Measurements from ENCODE around the gene ITGAX.

ITGAX gene

GRCh38 chr16:31402687-31403086, 47.7 kb downstream of the ITGAX start:
- Histone ChIP-seq H3K4me1 (ENCODE audit: control insufficient read depth in 1 of 2, insufficient read depth in 2 of 2, low read length in 2 of 2) (no peaks in the 10 kb centered on the region), H3K27me3 (ENCODE audit: low read depth, low read length) (no peaks in the 10 kb centered on the region), H3K27ac (ENCODE audit: low read length) (no peak overlapping the region), H3K4me3 (ENCODE audit: low read depth in 1 of 2, low read length in 2 of 2) (no peak overlapping the region), H3K36me3 (ENCODE audit: control insufficient read depth in 1 of 2, insufficient read depth in 2 of 2, low read length in 2 of 2) (no peaks in the 10 kb centered on the region), H3K9me3 (ENCODE audit: control insufficient read depth in 1 of 2, low read length in 2 of 2) (peaks cover 0 to 8% of the 10 kb centered on the region in 2 donors)

- no peak overlapping the region for H3K4me3 ChIP-seq (ENCODE audit: low read depth in 1 of 2, low read length in 2 of 2)
- H3K4me1 ChIP-seq (ENCODE audit: control insufficient read depth in 1 of 2, insufficient read depth in 2 of 2, low read length in 2 of 2) = no peaks in the 10 kb centered on the region
- H3K9me3 ChIP-seq (ENCODE audit: control insufficient read depth in 1 of 2, low read length in 2 of 2) = peaks cover 0 to 8% of the 10 kb centered on the region in 2 donors
- H3K27me3 ChIP-seq (ENCODE audit: low read depth, low read length) = no peaks in the 10 kb centered on the region
- H3K27ac ChIP-seq (ENCODE audit: low read length) = no peak overlapping the region
- H3K36me3 ChIP-seq (ENCODE audit: control insufficient read depth in 1 of 2, insufficient read depth in 2 of 2, low read length in 2 of 2) = no peaks in the 10 kb centered on the region
Measured at GRCh38 chr16:31403590-31404352, 48.8 kb downstream of the ITGAX start.

DNA sequence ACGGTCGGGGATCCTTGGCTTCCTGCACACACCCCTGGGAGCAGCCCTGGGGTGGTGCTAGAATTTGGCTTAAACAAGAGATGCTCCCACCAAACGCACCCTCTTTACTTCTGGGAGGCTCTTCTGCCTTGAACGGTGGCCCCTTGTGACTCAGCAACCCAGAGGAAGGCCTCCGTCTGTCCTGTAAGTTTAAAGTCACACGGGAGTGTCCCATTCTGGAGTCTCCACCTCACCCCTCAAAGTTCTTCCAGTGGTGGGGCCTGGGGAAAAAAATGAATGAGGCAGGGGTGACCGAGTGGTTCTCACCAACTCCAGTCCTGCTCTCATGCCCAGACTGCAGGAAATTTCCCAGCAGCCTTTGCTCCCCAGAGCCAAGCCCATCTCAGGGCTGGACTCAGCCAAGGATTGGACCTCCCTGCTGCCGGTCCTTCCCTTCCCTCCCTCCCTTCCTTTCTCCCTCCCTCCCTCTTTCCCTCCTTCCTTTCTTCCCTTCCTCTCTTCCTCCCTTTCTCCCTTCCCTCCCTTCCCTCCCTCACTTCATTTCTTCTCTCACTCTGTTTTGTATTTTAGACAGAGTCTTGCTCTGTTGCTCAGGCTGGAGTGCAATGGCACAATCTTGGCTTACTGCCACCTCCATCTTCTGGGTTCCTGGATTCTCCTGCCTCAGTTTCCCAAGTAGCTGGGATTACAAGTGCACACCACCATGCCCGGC, 49.5 kb downstream of the ITGAX start:
- Histone ChIP-seq H3K4me1 (ENCODE audit: control insufficient read depth in 1 of 2, insufficient read depth in 2 of 2, low read length in 2 of 2) (no peaks in the 10 kb centered on the region), H3K4me3 (ENCODE audit: low read depth in 1 of 2, low read length in 2 of 2) (no peak overlapping the region), H3K27me3 (ENCODE audit: low read depth, low read length) (no peaks in the 10 kb centered on the region), H3K36me3 (ENCODE audit: control insufficient read depth in 1 of 2, insufficient read depth in 2 of 2, low read length in 2 of 2) (no peaks in the 10 kb centered on the region), H3K9me3 (ENCODE audit: control insufficient read depth in 1 of 2, low read length in 2 of 2) (peaks cover 0 to 5% of the 10 kb centered on the region in 2 donors), H3K27ac (ENCODE audit: low read length) (no peak overlapping the region)

DNA sequence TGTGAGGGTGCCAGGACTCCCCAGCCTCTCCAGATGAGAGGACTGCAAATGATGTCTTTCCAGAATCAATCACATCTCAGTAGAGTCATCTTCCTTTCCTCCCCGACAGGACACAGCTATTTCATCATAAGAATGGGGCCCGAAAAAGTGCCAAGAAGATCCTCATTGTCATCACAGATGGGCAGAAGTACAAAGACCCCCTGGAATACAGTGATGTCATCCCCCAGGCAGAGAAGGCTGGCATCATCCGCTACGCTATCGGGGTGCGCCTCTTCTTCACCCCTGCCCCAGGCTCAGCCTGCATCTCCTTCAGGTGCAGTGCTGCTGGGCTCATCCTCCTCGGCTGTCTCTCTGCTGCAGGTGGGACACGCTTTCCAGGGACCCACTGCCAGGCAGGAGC, 52.4 kb downstream of the ITGAX start:
- Histone ChIP-seq H3K27ac (ENCODE audit: low read length) (no peak overlapping the region), H3K4me3 (ENCODE audit: low read depth in 1 of 2, low read length in 2 of 2) (no peak overlapping the region), H3K27me3 (ENCODE audit: low read depth, low read length) (no peaks in the 10 kb centered on the region), H3K4me1 (ENCODE audit: control insufficient read depth in 1 of 2, insufficient read depth in 2 of 2, low read length in 2 of 2) (no peaks in the 10 kb centered on the region), H3K9me3 (ENCODE audit: control insufficient read depth in 1 of 2, low read length in 2 of 2) (no peaks in the 10 kb centered on the region), H3K36me3 (ENCODE audit: control insufficient read depth in 1 of 2, insufficient read depth in 2 of 2, low read length in 2 of 2) (no peaks in the 10 kb centered on the region)

- Histone ChIP-seq H3K27me3 (ENCODE audit: low read depth, low read length) (no peaks in the 10 kb centered on the region), H3K27ac (ENCODE audit: low read length) (no peak overlapping the region), H3K4me3 (ENCODE audit: low read depth in 1 of 2, low read length in 2 of 2) (no peak overlapping the region), H3K36me3 (ENCODE audit: control insufficient read depth in 1 of 2, insufficient read depth in 2 of 2, low read length in 2 of 2) (no peaks in the 10 kb centered on the region), H3K9me3 (ENCODE audit: control insufficient read depth in 1 of 2, low read length in 2 of 2) (no peaks in the 10 kb centered on the region), H3K4me1 (ENCODE audit: control insufficient read depth in 1 of 2, insufficient read depth in 2 of 2, low read length in 2 of 2) (no peaks in the 10 kb centered on the region)
Measured at GRCh38 chr16:31409433-31409832, 54.5 kb downstream of the ITGAX start.

DNA sequence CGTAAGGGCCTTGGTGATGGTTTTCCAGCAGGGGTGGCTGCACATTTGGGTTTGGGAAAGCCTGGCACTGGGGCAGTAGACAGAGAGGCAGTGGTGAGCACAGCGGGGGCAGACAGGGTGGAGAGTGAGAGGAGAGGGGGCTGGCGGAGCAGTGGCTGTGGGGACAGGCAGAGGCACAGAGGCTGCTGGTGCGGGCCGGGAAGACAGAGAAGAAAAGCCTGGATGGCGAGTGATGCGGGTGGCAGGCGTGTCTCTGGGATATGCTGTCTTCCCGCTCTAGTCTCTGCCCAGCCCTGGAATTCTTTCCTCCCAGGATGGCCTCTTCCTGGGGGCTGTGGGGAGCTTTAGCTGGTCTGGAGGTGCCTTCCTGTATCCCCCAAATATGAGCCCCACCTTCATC, 55.1 kb downstream of the ITGAX start:
- Histone ChIP-seq H3K4me3 (ENCODE audit: low read depth in 1 of 2, low read length in 2 of 2) (no peak overlapping the region), H3K27me3 (ENCODE audit: low read depth, low read length) (no peaks in the 10 kb centered on the region), H3K4me1 (ENCODE audit: control insufficient read depth in 1 of 2, insufficient read depth in 2 of 2, low read length in 2 of 2) (no peaks in the 10 kb centered on the region), H3K9me3 (ENCODE audit: control insufficient read depth in 1 of 2, low read length in 2 of 2) (no peaks in the 10 kb centered on the region), H3K27ac (ENCODE audit: low read length) (no peak overlapping the region), H3K36me3 (ENCODE audit: control insufficient read depth in 1 of 2, insufficient read depth in 2 of 2, low read length in 2 of 2) (no peaks in the 10 kb centered on the region)

DNA sequence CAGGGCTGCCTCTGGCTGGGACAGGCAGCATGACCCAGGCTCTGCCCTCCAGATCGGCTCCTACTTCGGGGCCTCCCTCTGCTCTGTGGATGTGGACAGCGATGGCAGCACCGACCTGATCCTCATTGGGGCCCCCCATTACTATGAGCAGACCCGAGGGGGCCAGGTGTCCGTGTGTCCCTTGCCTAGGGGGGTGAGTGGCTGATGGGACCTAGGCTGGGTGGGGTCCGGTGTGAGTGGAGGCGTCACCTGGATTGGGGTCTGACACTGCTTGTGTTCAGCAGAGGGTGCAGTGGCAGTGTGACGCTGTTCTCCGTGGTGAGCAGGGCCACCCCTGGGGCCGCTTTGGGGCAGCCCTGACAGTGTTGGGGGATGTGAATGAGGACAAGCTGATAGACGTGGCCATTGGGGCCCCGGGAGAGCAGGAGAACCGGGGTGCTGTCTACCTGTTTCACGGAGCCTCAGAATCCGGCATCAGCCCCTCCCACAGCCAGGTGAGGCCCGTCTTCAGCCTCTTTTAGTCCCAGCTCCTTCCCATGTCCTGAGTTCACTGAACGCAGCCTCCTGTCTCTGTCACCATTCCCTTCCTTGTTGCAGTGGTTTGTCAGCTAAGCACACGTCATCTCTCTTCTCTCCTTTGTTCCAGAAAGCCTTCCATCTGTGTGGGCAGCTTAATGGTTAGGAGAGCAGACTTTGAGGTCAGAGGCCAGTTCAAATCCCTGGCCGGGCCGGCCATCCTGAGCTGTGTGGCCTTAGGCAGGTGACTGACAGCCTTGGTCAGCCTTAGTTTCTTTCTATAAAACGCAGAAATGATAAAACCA, 56.3 kb downstream of the ITGAX start:
- no peaks in the 10 kb centered on the region for H3K36me3 ChIP-seq (ENCODE audit: control insufficient read depth in 1 of 2, insufficient read depth in 2 of 2, low read length in 2 of 2)
- no peaks in the 10 kb centered on the region for H3K4me1 ChIP-seq (ENCODE audit: control insufficient read depth in 1 of 2, insufficient read depth in 2 of 2, low read length in 2 of 2)
- H3K27ac ChIP-seq (ENCODE audit: low read length) = no peak overlapping the region
- no peaks in the 10 kb centered on the region for H3K27me3 ChIP-seq (ENCODE audit: low read depth, low read length)
- H3K4me3 ChIP-seq (ENCODE audit: low read depth in 1 of 2, low read length in 2 of 2) = no peak overlapping the region
- no peaks in the 10 kb centered on the region for H3K9me3 ChIP-seq (ENCODE audit: control insufficient read depth in 1 of 2, low read length in 2 of 2)

DNA sequence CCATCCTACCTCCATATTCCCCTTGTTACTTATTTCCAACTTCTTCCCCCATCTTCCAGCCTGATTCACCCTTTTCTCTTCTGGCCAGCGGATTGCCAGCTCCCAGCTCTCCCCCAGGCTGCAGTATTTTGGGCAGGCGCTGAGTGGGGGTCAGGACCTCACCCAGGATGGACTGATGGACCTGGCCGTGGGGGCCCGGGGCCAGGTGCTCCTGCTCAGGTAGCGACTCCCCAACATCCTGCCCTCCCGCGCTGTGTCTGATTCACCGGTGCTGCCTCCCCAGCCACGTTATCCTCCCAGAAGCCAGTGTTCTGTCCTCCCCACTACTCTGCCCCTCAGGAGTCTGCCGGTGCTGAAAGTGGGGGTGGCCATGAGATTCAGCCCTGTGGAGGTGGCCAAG, 57.8 kb downstream of the ITGAX start:
- H3K27ac ChIP-seq (ENCODE audit: low read length) = no peak overlapping the region

DNA sequence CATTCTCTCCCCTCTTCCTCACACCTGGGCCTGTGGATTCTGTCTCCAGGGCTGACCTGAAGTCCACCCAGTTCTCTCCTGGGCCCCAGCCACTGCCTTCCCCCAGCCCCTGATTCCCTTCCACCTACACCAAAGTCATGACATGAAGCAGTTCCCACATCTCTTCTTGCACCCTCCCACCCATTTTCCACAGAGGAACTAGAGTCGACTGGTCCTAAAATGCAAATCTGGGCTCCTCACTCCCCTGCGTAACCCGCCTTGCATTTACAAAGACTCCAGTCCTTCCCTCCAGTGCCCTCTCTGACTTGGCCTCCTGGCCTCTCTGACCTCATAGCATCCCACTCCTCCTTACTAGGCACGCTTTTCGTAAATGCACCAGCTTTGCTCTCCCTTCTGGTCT, 58.4 kb downstream of the ITGAX start:
- Histone ChIP-seq H3K9me3 (ENCODE audit: control insufficient read depth in 1 of 2, low read length in 2 of 2) (no peaks in the 10 kb centered on the region), H3K27me3 (ENCODE audit: low read depth, low read length) (no peaks in the 10 kb centered on the region), H3K4me1 (ENCODE audit: control insufficient read depth in 1 of 2, insufficient read depth in 2 of 2, low read length in 2 of 2) (no peaks in the 10 kb centered on the region), H3K36me3 (ENCODE audit: control insufficient read depth in 1 of 2, insufficient read depth in 2 of 2, low read length in 2 of 2) (no peaks in the 10 kb centered on the region), H3K4me3 (ENCODE audit: low read depth in 1 of 2, low read length in 2 of 2) (no peak overlapping the region), H3K27ac (ENCODE audit: low read length) (no peak overlapping the region)

More for the DNA sequence above, 57.8 kb downstream of the ITGAX start:
- Histone ChIP-seq H3K36me3 (ENCODE audit: control insufficient read depth in 1 of 2, insufficient read depth in 2 of 2, low read length in 2 of 2) (no peaks in the 10 kb centered on the region), H3K27me3 (ENCODE audit: low read depth, low read length) (no peaks in the 10 kb centered on the region), H3K9me3 (ENCODE audit: control insufficient read depth in 1 of 2, low read length in 2 of 2) (no peaks in the 10 kb centered on the region), H3K4me1 (ENCODE audit: control insufficient read depth in 1 of 2, insufficient read depth in 2 of 2, low read length in 2 of 2) (no peaks in the 10 kb centered on the region), H3K4me3 (ENCODE audit: low read depth in 1 of 2, low read length in 2 of 2) (no peak overlapping the region)

- no peaks in the 10 kb centered on the region for H3K4me1 ChIP-seq (ENCODE audit: control insufficient read depth in 1 of 2, insufficient read depth in 2 of 2, low read length in 2 of 2)
- no peak overlapping the region for H3K4me3 ChIP-seq (ENCODE audit: low read depth in 1 of 2, low read length in 2 of 2)
- no peaks in the 10 kb centered on the region for H3K36me3 ChIP-seq (ENCODE audit: control insufficient read depth in 1 of 2, insufficient read depth in 2 of 2, low read length in 2 of 2)
- no peak overlapping the region for H3K27ac ChIP-seq (ENCODE audit: low read length)
- no peaks in the 10 kb centered on the region for H3K27me3 ChIP-seq (ENCODE audit: low read depth, low read length)
- H3K9me3 ChIP-seq (ENCODE audit: control insufficient read depth in 1 of 2, low read length in 2 of 2) = no peaks in the 10 kb centered on the region
Measured at GRCh38 chr16:31413943-31414342, 59.0 kb downstream of the ITGAX start.

GRCh38 chr16:31414706-31415105, 59.7 kb downstream of the ITGAX start:
- no peaks in the 10 kb centered on the region for H3K27me3 ChIP-seq (ENCODE audit: low read depth, low read length)
- no peaks in the 10 kb centered on the region for H3K9me3 ChIP-seq (ENCODE audit: control insufficient read depth in 1 of 2, low read length in 2 of 2)

More at GRCh38 chr16:31414706-31415105, 59.7 kb downstream of the ITGAX start:
- no peaks in the 10 kb centered on the region for H3K4me1 ChIP-seq (ENCODE audit: control insufficient read depth in 1 of 2, insufficient read depth in 2 of 2, low read length in 2 of 2)
- H3K27ac ChIP-seq (ENCODE audit: low read length) = no peak overlapping the region
- H3K36me3 ChIP-seq (ENCODE audit: control insufficient read depth in 1 of 2, insufficient read depth in 2 of 2, low read length in 2 of 2) = no peaks in the 10 kb centered on the region
- H3K4me3 ChIP-seq (ENCODE audit: low read depth in 1 of 2, low read length in 2 of 2) = no peak overlapping the region

Data from muscle layer of duodenum (tissue), 2 donors.